ENCODE measurements around the gene GATB.

GRCh38 chr4:151777471-151777870 lies 16.7 kb upstream of the GATB start:
- no peak for TF ChIP-seq POLR2AphosphoS5 (IDR thresholded peaks at IDR 0.05; ENCODE audit: low read depth)
- no peak for TF ChIP-seq CTCF (IDR thresholded peaks at IDR 0.05; ENCODE audit: insufficient read depth, low read length)
- TF ChIP-seq GABPA (IDR thresholded peaks at IDR 0.05; ENCODE audit: low read depth) = no peak
- TF ChIP-seq, protein P1, sequence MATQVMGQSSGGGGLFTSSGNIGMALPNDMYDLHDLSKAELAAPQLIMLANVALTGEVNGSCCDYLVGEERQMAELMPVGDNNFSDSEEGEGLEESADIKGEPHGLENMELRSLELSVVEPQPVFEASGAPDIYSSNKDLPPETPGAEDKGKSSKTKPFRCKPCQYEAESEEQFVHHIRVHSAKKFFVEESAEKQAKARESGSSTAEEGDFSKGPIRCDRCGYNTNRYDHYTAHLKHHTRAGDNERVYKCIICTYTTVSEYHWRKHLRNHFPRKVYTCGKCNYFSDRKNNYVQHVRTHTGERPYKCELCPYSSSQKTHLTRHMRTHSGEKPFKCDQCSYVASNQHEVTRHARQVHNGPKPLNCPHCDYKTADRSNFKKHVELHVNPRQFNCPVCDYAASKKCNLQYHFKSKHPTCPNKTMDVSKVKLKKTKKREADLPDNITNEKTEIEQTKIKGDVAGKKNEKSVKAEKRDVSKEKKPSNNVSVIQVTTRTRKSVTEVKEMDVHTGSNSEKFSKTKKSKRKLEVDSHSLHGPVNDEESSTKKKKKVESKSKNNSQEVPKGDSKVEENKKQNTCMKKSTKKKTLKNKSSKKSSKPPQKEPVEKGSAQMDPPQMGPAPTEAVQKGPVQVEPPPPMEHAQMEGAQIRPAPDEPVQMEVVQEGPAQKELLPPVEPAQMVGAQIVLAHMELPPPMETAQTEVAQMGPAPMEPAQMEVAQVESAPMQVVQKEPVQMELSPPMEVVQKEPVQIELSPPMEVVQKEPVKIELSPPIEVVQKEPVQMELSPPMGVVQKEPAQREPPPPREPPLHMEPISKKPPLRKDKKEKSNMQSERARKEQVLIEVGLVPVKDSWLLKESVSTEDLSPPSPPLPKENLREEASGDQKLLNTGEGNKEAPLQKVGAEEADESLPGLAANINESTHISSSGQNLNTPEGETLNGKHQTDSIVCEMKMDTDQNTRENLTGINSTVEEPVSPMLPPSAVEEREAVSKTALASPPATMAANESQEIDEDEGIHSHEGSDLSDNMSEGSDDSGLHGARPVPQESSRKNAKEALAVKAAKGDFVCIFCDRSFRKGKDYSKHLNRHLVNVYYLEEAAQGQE (IDR thresholded peaks at IDR 0.05; ENCODE audit: insufficient replicate concordance, low read depth) = no peak

Data from HL-60 (cell line).